GM10248 (cell line): ENCODE results near the gene SLC41A3.
A peak's percentile ranks its signal among the peaks of the same experiment; 100 is the strongest.

Experiments
- CTCF ChIA-PET: fragments of 300-600 bp; sonication (Branson Sonifier 250); formaldehyde crosslinking; extraction: SDS; loops from one replicate; lab custom pipeline; 2021; ENCODE audit warnings: antibody characterized with exemption; lab: Yijun Ruan, JAX
- POLR2A ChIA-PET: fragments of 350-650 bp; sonication (Branson Sonifier 250); formaldehyde crosslinking; extraction: SDS; loops from one replicate; lab custom pipeline; 2020; ENCODE audit warnings: antibody characterized with exemption; lab: Yijun Ruan, JAX
- DNase-seq: peaks from one replicate; pipeline ENCODE4 v3.0.0; 2012; ENCODE audit errors: extremely low spot score
- TF ChIP-seq, protein P1 (sequence below): IDR thresholded peaks from 2 replicates; pipeline ENCODE4 v1.5.1; 2012; ENCODE audit warnings: mild to moderate bottlenecking, low read depth; ENCODE audit errors: extremely low read depth, missing control alignments, control extremely low read depth

The SLC41A3 gene

DNA sequence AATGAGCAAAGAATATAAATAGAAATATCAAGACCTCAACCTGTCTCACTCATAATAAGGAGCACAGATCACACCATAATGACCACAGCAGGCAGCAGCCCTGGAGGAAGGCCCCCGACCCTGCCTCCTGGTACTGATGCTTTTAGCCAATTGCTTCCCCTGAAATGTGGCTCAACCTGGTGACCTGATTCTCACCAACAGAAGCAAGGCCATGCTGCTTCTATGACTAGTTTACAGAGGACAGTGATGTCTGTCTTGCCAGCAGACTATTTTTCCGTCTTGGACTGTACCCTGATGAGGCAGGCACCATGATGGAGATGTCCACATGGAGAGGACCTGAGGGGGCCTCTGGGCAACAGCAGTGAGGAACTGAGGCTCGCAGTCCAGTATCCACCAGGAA lies 18.0 kb downstream of the SLC41A3 start:
- ChIA-PET CTCF (interaction anchor here (0.8 to 1.0 kb wide), 2 partner anchors 18 to 38 kb away, joined by 3 read pairs; partner anchors contain the start of gene SLC41A3), POLR2A (no interaction called here)
- TF ChIP-seq, protein P1, sequence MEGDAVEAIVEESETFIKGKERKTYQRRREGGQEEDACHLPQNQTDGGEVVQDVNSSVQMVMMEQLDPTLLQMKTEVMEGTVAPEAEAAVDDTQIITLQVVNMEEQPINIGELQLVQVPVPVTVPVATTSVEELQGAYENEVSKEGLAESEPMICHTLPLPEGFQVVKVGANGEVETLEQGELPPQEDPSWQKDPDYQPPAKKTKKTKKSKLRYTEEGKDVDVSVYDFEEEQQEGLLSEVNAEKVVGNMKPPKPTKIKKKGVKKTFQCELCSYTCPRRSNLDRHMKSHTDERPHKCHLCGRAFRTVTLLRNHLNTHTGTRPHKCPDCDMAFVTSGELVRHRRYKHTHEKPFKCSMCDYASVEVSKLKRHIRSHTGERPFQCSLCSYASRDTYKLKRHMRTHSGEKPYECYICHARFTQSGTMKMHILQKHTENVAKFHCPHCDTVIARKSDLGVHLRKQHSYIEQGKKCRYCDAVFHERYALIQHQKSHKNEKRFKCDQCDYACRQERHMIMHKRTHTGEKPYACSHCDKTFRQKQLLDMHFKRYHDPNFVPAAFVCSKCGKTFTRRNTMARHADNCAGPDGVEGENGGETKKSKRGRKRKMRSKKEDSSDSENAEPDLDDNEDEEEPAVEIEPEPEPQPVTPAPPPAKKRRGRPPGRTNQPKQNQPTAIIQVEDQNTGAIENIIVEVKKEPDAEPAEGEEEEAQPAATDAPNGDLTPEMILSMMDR: no peak
- DNase-seq: no peak

DNA sequence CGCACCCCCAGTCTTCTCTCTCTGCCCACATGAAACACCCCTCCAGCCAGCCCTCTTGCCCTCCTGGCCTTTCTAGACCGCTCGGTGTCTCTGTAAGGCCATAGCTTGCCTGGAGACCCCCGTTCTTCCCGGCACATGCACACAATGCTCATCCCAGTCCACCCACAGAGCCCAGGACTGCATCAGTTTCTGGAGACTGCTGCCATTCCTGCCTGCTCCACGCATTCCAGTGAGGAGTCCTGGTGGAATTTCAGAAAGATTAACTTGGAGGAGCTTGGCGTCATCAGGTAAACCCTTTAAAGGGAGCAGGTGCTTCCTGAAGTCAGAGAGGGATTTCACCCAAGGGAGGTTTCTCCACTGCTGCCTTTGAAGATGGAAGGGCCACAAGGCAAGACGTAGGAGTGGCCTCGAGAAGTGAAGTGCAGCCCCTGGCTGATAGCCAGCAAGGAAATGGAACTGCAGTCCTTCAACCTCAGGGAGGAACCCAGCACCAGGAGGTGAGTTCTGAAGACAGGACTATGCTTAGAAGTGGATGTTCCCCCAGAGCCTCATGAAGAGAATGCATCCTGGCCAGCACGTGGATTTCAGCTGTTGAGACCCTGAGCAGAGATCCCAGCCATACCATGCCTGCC lies 19.2 kb downstream of the SLC41A3 start:
- POLR2A ChIA-PET: no interaction called here
- TF ChIP-seq, protein P1: no peak
- DNase-seq: peak; percentile 43
- CTCF ChIA-PET: interaction anchor here (0.7 to 1.0 kb wide), 3 partner anchors 9 to 40 kb away, joined by 3 to 5 read pairs (median 3); partner anchors contain the start of gene SLC41A3

DNA sequence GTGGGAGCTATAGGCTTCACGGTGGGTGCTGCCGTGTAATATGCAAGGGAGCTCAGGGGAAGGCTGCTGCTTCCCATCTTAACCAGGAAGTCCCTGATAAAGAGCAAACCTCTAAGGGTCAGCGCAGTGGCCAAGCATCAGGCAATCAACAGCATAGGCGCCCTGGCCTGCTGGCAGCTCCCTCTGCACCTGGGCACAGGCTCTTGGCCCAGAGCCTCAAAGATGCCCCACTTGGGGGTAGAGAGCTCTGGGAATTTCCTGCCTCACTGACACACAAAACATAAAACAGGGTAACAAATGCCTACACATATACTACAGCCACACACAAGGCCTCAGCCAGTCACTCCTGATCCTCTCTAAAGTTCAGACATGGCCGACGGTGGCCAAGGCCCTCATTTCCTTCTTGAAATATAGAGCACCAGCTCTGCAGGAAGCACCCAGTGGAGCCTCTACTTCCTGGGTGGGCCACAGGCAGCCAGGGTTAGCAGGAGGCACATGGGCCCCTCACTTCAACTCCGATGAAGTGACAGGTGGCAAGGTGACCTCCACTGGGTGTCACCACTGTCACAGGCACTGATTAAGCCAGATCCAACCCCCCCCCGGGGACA lies 20.5 kb downstream of the SLC41A3 start:
- TF ChIP-seq, protein P1: no peak
- POLR2A ChIA-PET: no interaction called here
- DNase-seq: no peak
- CTCF ChIA-PET: no interaction called here

DNA sequence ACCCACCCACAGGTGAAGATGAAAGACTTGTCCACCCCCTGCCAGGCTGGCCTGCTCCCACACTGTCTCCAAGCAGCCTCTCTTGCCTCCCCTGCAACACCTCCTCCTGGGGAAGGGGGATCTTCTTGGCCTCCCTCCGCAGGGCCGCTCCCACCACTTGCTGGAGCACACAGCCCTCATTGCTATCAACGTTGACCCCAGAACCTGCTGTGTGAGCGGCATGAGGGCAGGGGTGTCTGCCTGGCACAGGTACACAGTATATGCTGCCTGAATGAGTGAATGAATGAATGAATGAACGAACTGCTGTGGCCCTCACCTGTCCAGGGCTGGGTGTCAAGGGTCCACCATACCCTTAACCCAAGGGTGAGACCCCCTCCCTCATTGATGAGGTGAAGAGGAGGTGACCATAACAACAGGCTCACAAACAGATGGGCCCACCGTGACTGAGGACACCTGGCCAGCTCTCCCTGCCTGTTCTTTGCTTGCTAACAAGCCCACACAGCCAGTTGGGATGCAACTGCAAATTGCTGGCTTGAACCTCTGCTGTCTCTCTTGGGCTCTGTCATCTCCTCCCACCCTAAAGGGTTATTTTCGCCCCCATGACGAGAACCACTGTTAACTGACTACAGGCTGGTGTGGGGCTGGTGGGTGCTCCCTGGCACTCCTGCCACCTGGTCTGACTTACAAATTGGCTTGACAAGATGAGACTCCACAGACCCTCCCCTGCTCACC lies 22.5 kb downstream of the SLC41A3 start:
- no peak for DNase-seq
- ChIA-PET POLR2A (no interaction called here), CTCF (no interaction called here)
- TF ChIP-seq, protein P1: no peak

DNA sequence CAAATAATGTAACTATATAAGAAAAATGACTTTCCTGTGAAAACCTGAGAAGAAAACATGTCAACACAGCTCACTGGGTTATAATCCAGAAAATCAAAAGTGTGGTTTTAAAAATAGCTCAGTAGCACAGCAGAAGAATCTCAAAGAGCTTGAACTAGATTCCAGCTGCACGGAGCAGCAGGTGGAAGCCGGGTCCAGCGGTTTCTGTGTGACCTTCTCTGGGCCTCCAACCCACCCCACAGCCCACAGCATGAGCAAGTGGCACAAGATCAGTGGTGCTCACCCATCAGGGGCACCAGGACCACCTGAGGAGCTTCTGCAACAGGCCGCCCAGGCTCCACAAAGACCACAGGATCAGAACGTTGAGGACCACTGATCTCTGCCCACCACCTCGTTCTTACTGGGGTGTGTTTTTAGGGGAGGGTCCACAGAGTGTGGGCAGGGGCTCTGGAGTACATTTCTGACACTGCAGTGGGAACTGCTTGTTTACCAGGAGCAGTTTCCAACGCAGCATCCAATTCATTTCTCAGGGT lies 23.2 kb downstream of the SLC41A3 start:
- DNase-seq: no peak
- CTCF ChIA-PET: no interaction called here
- TF ChIP-seq, protein P1: no peak
- POLR2A ChIA-PET: no interaction called here

DNA sequence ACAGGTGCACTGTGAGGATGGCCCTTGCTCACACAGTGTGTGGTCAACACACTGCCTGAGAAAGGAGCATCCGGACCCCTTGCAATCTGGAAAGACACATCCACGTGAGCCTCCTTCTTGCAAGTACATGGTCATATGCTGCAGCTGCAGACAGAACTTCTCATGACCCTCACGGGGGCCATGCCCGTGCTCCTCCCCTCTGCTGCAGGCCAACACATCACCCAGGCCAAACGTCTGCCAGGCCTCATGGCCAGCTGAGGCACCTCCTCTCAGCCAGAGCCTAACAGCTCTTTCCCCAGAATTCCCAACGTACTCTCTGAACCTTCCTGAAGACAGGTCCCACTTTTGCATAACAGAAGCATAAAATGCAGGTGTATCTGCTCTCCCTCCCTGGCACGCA lies 25.3 kb downstream of the SLC41A3 start:
- DNase-seq: peak; percentile 3
- ChIA-PET CTCF (no interaction called here), POLR2A (no interaction called here)
- TF ChIP-seq, protein P1: no peak
